Measurements from ENCODE around the gene PCED1A.

The PCED1A gene

GRCh38 chr20:2859330-2860121, 19.1 kb upstream of the PCED1A start:
- no peaks in the 10 kb centered on the region for H3K27me3 ChIP-seq
- H3K36me3 ChIP-seq = no peaks in the 10 kb centered on the region
- H3K9me3 ChIP-seq = no peaks in the 10 kb centered on the region
- no peak for DNase-seq
- TF ChIP-seq, protein P1, sequence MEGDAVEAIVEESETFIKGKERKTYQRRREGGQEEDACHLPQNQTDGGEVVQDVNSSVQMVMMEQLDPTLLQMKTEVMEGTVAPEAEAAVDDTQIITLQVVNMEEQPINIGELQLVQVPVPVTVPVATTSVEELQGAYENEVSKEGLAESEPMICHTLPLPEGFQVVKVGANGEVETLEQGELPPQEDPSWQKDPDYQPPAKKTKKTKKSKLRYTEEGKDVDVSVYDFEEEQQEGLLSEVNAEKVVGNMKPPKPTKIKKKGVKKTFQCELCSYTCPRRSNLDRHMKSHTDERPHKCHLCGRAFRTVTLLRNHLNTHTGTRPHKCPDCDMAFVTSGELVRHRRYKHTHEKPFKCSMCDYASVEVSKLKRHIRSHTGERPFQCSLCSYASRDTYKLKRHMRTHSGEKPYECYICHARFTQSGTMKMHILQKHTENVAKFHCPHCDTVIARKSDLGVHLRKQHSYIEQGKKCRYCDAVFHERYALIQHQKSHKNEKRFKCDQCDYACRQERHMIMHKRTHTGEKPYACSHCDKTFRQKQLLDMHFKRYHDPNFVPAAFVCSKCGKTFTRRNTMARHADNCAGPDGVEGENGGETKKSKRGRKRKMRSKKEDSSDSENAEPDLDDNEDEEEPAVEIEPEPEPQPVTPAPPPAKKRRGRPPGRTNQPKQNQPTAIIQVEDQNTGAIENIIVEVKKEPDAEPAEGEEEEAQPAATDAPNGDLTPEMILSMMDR (IDR thresholded peaks at IDR 0.05; ENCODE audit: low read depth, low read length) = no peak
- no peak overlapping the region for H3K4me3 ChIP-seq (ENCODE audit: low read depth, low read length)
- H3K4me1 ChIP-seq = no peaks in the 10 kb centered on the region

GRCh38 chr20:2858591-2858990, 18.1 kb upstream of the PCED1A start:
- no peaks in the 10 kb centered on the region for H3K9me3 ChIP-seq
- no peaks in the 10 kb centered on the region for H3K36me3 ChIP-seq
- TF ChIP-seq, protein P1 (IDR thresholded peaks at IDR 0.05; ENCODE audit: low read depth, low read length) = no peak
- no peak for DNase-seq
- H3K4me3 ChIP-seq (ENCODE audit: low read depth, low read length) = no peak overlapping the region
- H3K27me3 ChIP-seq = no peaks in the 10 kb centered on the region
- H3K4me1 ChIP-seq = no peaks in the 10 kb centered on the region

- no peaks in the 10 kb centered on the region for H3K27me3 ChIP-seq
- no peaks in the 10 kb centered on the region for H3K4me1 ChIP-seq
- H3K4me3 ChIP-seq (ENCODE audit: low read depth, low read length) = no peak overlapping the region
- H3K36me3 ChIP-seq = no peaks in the 10 kb centered on the region
- TF ChIP-seq, protein P1 (IDR thresholded peaks at IDR 0.05; ENCODE audit: low read depth, low read length) = no peak
- no peak for DNase-seq
- no peaks in the 10 kb centered on the region for H3K9me3 ChIP-seq
Observed at GRCh38 chr20:2851086-2851485, 10.6 kb upstream of the PCED1A start.

GRCh38 chr20:2849529-2849928, 9.1 kb upstream of the PCED1A start:
- TF ChIP-seq, protein P1 (IDR thresholded peaks at IDR 0.05; ENCODE audit: low read depth, low read length) = no peak
- H3K9me3 ChIP-seq = no peaks in the 10 kb centered on the region
- no peaks in the 10 kb centered on the region for H3K27me3 ChIP-seq
- H3K36me3 ChIP-seq = no peaks in the 10 kb centered on the region
- DNase-seq = no peak
- H3K4me1 ChIP-seq = no peaks in the 10 kb centered on the region
- no peak overlapping the region for H3K4me3 ChIP-seq (ENCODE audit: low read depth, low read length)

DNA sequence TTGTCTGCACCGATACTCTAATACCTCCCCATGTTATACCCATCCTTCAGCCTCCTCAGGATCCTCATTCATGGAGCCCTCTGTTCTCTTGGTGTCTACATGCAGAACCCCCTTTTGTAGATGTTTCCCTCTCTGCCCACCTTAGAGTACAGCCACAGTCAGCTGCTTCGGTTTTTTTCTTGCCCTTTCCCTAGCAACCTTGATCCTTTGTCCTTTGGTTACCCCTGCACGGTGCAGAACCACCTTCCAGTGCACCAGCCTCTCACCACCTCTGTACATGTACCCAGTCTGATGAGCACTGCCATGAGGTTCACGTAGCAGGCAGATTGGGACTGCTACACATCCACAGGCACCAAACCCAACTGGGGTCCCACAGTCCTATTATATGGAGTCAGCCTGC, 7.3 kb upstream of the PCED1A start:
- no peak overlapping the region for H3K4me3 ChIP-seq (ENCODE audit: low read depth, low read length)
- no peaks in the 10 kb centered on the region for H3K4me1 ChIP-seq
- H3K27me3 ChIP-seq = no peaks in the 10 kb centered on the region
- TF ChIP-seq, protein P1 (IDR thresholded peaks at IDR 0.05; ENCODE audit: low read depth, low read length) = no peak
- H3K36me3 ChIP-seq = no peaks in the 10 kb centered on the region
- no peak for DNase-seq
- no peaks in the 10 kb centered on the region for H3K9me3 ChIP-seq

- Histone ChIP-seq H3K27me3 (no peaks in the 10 kb centered on the region), H3K36me3 (no peaks in the 10 kb centered on the region), H3K4me3 (ENCODE audit: low read depth, low read length) (no peak overlapping the region), H3K4me1 (no peaks in the 10 kb centered on the region), H3K9me3 (no peaks in the 10 kb centered on the region)
- DNase-seq = no peak
- TF ChIP-seq, protein P1 (IDR thresholded peaks at IDR 0.05; ENCODE audit: low read depth, low read length) = no peak
Observed at GRCh38 chr20:2846698-2847097, 6.2 kb upstream of the PCED1A start.
